KMS-11 (cell line): Measurements from ENCODE around the gene TRIM47.

Experiments
- H2AFZ ChIP-seq: fragments of 200-600 bp; sonication (generic); 2 replicates; pipeline ENCODE4 v1.6.1; 2016; ENCODE audit warnings: antibody characterized with exemption, mixed run types, low read depth
- H3K27ac ChIP-seq: fragments of 200-600 bp; sonication (generic); 2 replicates; pipeline ENCODE4 v1.6.1; 2016; ENCODE audit warnings: mild to moderate bottlenecking, mixed run types
- H3K27me3 ChIP-seq: fragments of 200-600 bp; sonication (generic); 2 replicates; pipeline ENCODE4 v1.6.1; 2017; ENCODE audit warnings: mild to moderate bottlenecking, low read depth, mixed run types, moderate library complexity; ENCODE audit not compliant: insufficient read depth
- H3K36me3 ChIP-seq: fragments of 200-600 bp; sonication (generic); 2 replicates; pipeline ENCODE4 v1.6.1; 2017; ENCODE audit warnings: mild to moderate bottlenecking, mixed run types; ENCODE audit not compliant: insufficient read depth
- H3K4me1 ChIP-seq: fragments of 200-600 bp; sonication (generic); 2 replicates; pipeline ENCODE4 v1.6.1; 2016; ENCODE audit warnings: mild to moderate bottlenecking, low read depth, mixed run types; ENCODE audit not compliant: poor library complexity, severe bottlenecking
- H3K4me2 ChIP-seq: fragments of 200-600 bp; sonication (generic); 2 replicates; pipeline ENCODE4 v1.7.0; 2016; ENCODE audit warnings: mild to moderate bottlenecking, mixed run types
- H3K4me3 ChIP-seq: fragments of 200-600 bp; sonication (generic); IDR thresholded peaks from 2 replicates; pipeline ENCODE4 v1.6.1; 2017; ENCODE audit warnings: low read depth, low read length, mixed read lengths; ENCODE audit not compliant: insufficient read depth
- H3K79me2 ChIP-seq: fragments of 200-600 bp; sonication (generic); 2 replicates; pipeline ENCODE4 v1.6.1; 2016; ENCODE audit warnings: low read depth, mixed run types; ENCODE audit not compliant: insufficient read depth
- H3K9ac ChIP-seq: fragments of 200-600 bp; sonication (generic); 2 replicates; pipeline ENCODE4 v1.6.1; 2016; ENCODE audit warnings: mild to moderate bottlenecking, mixed run types
- H4K20me1 ChIP-seq: fragments of 200-600 bp; sonication (generic); 2 replicates; pipeline ENCODE4 v1.6.1; 2016; ENCODE audit warnings: mild to moderate bottlenecking, mixed run types; ENCODE audit not compliant: insufficient read depth
- TF ChIP-seq, protein P1 (sequence below): fragments of 200-600 bp; sonication (generic); conservative IDR thresholded peaks from 2 replicates; pipeline ENCODE4 v1.6.1; 2017; ENCODE audit warnings: low read depth, mild to moderate bottlenecking, antibody characterized with exemption, low read length, moderate library complexity, mixed read lengths

TRIM47 gene

GRCh38 chr17:75899767-75900468, 21.5 kb upstream of the TRIM47 start:
- Histone ChIP-seq H3K4me3 (no peak overlapping the region), H4K20me1 (no peaks in the 10 kb centered on the region), H3K9ac (no peak overlapping the region), H3K4me2 (no peak overlapping the region), H3K36me3 (peaks cover 7% of the 10 kb centered on the region; the same call in 1 of the 2 replicates), H3K4me1 (peaks cover 32% of the 10 kb centered on the region), H3K79me2 (peaks cover 28% of the 10 kb centered on the region), H2AFZ (no peak overlapping the region), H3K27me3 (no peaks in the 10 kb centered on the region), H3K27ac (no peak overlapping the region)
- TF ChIP-seq, protein P1, sequence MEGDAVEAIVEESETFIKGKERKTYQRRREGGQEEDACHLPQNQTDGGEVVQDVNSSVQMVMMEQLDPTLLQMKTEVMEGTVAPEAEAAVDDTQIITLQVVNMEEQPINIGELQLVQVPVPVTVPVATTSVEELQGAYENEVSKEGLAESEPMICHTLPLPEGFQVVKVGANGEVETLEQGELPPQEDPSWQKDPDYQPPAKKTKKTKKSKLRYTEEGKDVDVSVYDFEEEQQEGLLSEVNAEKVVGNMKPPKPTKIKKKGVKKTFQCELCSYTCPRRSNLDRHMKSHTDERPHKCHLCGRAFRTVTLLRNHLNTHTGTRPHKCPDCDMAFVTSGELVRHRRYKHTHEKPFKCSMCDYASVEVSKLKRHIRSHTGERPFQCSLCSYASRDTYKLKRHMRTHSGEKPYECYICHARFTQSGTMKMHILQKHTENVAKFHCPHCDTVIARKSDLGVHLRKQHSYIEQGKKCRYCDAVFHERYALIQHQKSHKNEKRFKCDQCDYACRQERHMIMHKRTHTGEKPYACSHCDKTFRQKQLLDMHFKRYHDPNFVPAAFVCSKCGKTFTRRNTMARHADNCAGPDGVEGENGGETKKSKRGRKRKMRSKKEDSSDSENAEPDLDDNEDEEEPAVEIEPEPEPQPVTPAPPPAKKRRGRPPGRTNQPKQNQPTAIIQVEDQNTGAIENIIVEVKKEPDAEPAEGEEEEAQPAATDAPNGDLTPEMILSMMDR, result no peak

DNA sequence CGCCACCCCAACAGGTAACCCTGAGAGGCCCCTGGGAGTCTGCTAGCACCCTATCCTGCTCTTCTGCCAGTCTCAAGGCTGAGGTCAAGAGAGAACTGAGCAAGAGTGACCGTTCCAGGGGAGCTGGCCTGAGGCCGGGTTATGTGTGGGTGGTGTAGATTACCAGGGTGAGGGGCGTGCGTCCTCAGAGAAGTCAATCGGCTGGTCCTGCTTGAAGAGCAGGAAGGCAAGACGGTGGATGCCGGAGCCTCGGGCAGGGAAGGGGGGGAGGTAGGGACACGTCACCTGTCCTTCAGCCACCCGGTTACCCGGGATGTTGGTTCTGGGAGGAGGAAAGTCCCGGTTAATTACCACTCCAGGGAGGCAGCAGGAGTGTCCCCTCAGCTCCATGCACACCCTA, 21.0 kb upstream of the TRIM47 start:
- no peak overlapping the region for H3K4me3 ChIP-seq
- H3K27ac ChIP-seq, result no peak overlapping the region
- H2AFZ ChIP-seq, result no peak overlapping the region
- H3K79me2 ChIP-seq, result peaks cover 33% of the 10 kb centered on the region
- H3K36me3 ChIP-seq, result peaks cover 7% of the 10 kb centered on the region; the same call in 1 of the 2 replicates
- peaks cover 36% of the 10 kb centered on the region for H3K4me1 ChIP-seq
- H4K20me1 ChIP-seq, result no peaks in the 10 kb centered on the region
- H3K27me3 ChIP-seq, result no peaks in the 10 kb centered on the region
- no peak overlapping the region for H3K4me2 ChIP-seq
- H3K9ac ChIP-seq, result no peak overlapping the region
- TF ChIP-seq, protein P1, result no peak

GRCh38 chr17:75898791-75899190, 20.4 kb upstream of the TRIM47 start:
- Histone ChIP-seq H3K27ac (no peak overlapping the region), H3K9ac (no peak overlapping the region), H3K4me3 (no peak overlapping the region), H3K27me3 (no peaks in the 10 kb centered on the region), H3K36me3 (peaks cover 7% of the 10 kb centered on the region; the same call in 1 of the 2 replicates), H3K4me2 (no peak overlapping the region), H4K20me1 (no peaks in the 10 kb centered on the region), H2AFZ (no peak overlapping the region), H3K4me1 (peaks cover 38% of the 10 kb centered on the region), H3K79me2 (peaks cover 33% of the 10 kb centered on the region)
- TF ChIP-seq, protein P1, result no peak

DNA sequence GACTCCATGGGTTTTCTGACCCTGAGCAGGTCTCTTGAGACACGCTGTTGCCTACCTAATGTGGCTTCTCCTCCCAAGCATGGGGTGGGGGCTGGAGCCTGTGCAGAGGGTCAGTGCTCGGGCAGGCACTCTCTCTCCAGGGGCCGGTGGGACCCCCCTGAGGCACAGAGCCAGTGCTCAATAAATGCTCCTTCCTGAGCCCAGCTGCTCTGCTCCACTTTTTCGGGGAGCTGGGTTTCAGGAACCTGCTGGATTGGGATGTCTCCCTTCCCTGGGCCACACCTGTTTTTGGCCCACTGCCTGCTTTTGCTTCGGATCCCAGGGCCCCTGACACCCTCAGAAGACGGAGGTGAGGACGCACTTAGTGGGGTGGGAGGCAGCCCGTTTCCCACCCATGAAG, 19.7 kb upstream of the TRIM47 start:
- Histone ChIP-seq H3K36me3 (peaks cover 7% of the 10 kb centered on the region; the same call in 1 of the 2 replicates), H4K20me1 (no peaks in the 10 kb centered on the region)

More for the DNA sequence above, 19.7 kb upstream of the TRIM47 start:
- no peak overlapping the region for H3K9ac ChIP-seq
- H3K4me3 ChIP-seq, result no peak overlapping the region
- H3K79me2 ChIP-seq, result peaks cover 30% of the 10 kb centered on the region
- no peak overlapping the region for H2AFZ ChIP-seq
- no peaks in the 10 kb centered on the region for H3K27me3 ChIP-seq
- no peak overlapping the region for H3K4me2 ChIP-seq
- TF ChIP-seq, protein P1, result no peak
- peaks cover 32% of the 10 kb centered on the region for H3K4me1 ChIP-seq
- no peak overlapping the region for H3K27ac ChIP-seq
